GM21723 (cell line): ENCODE measurements around the gene ENTREP1.
"Not testable (repeated sequence)": the region's sequence is repeated elsewhere in the genome, so short reads cannot be mapped to it uniquely, and the experiment has no call there.

Source experiments
- ATAC-seq: cut with Tn5 transposase; IDR thresholded peaks from one replicate; pipeline ENCODE4 v1.9.1; 2021; ENCODE audit warnings: mild to moderate bottlenecking, moderate library complexity; ENCODE audit not compliant: unreplicated experiment

The ENTREP1 gene

GRCh38 chr9:69440254-69440955, 115.4 kb downstream of the ENTREP1 start:
- ATAC-seq, result not testable (repeated sequence)
